NT2/D1 (cell line): ENCODE data around the gene SYT5.

Experiments used
- SUZ12 ChIP-seq: IDR thresholded peaks from 2 replicates; pipeline ENCODE4 v1.6.1; 2011; ENCODE audit not compliant: insufficient read length, insufficient read depth; ENCODE audit errors: extremely low read depth
- YY1 ChIP-seq: IDR thresholded peaks from 2 replicates; pipeline ENCODE4 v1.6.1; 2011; ENCODE audit not compliant: insufficient read length, insufficient read depth
- ZNF274 ChIP-seq: IDR thresholded peaks from 2 replicates; pipeline ENCODE4 v1.6.1; 2011; ENCODE audit warnings: mild to moderate bottlenecking, low read depth, low read length

DNA sequence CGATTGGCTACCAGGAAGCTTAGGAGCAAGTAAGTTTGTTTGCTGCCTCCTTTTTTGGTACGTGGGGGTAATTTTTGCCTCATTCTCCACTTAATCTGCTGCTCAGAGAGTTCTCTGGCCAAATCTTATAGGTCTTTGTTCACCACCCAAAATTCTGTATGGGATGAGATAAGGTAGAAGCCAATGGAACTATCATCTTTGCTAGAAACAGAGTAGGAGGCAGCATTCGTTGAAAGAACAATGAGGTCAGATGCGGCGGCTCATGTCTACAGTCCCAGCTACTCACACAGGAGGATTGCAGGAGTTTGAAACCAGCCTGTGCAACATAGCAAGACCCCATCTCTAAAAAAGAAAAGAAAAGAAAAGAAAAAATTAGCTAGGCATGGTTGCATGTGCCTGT, 8.6 kb downstream of the SYT5 start:
- TF ChIP-seq SUZ12 (no peak), ZNF274 (no peak), YY1 (no peak)
